Stimulated activated CD8-positive, alpha-beta memory T cell treated with anti-CD3 and anti-CD28 coated beads, Interleukin-4, amount 100 ng/mL, for 48 hours (primary cell): Measurements from ENCODE around the gene PTPN6.

ENCODE experiments used
- DNase-seq: peaks from one replicate; pipeline ENCODE4 v3.0.0-alpha.2; 2020

PTPN6 gene

GRCh38 chr12:6975297-6976032, 24.3 kb downstream of the PTPN6 start:
- no peak for DNase-seq

- no peak for DNase-seq
These were observed 26.5 kb downstream of the PTPN6 start for GRCh38 chr12:6977653-6978052.

- DNase-seq, result no peak
These were observed 27.0 kb downstream of the PTPN6 start for GRCh38 chr12:6978188-6978587.

- DNase-seq, result no peak
These were observed 27.5 kb downstream of the PTPN6 start for GRCh38 chr12:6978611-6979011.

- DNase-seq, result no peak
These were observed 27.9 kb downstream of the PTPN6 start for GRCh38 chr12:6979021-6979420.

- no peak for DNase-seq
These were observed 28.3 kb downstream of the PTPN6 start for GRCh38 chr12:6979453-6979852.

- no peak for DNase-seq
These were observed 28.9 kb downstream of the PTPN6 start for GRCh38 chr12:6980075-6980474.

- DNase-seq, result no peak
These were observed 29.6 kb downstream of the PTPN6 start for GRCh38 chr12:6980740-6981139.

GRCh38 chr12:6981152-6982052, 30.2 kb downstream of the PTPN6 start:
- no peak for DNase-seq

GRCh38 chr12:6982532-6982931, 31.4 kb downstream of the PTPN6 start:
- DNase-seq, result no peak

GRCh38 chr12:6987956-6988553, 36.9 kb downstream of the PTPN6 start:
- no peak for DNase-seq

GRCh38 chr12:6996040-6996441, 44.9 kb downstream of the PTPN6 start:
- no peak for DNase-seq

GRCh38 chr12:6998715-6999451, 47.7 kb downstream of the PTPN6 start:
- no peak for DNase-seq

- DNase-seq, result no peak
These were observed 50.9 kb downstream of the PTPN6 start for GRCh38 chr12:7001921-7002591.

- no peak for DNase-seq
These were observed 53.2 kb downstream of the PTPN6 start for GRCh38 chr12:7004287-7004803.

- no peak for DNase-seq
These were observed 53.7 kb downstream of the PTPN6 start for GRCh38 chr12:7004840-7005239.

GRCh38 chr12:7005311-7005710, 54.2 kb downstream of the PTPN6 start:
- DNase-seq, result no peak

- DNase-seq, result no peak
These were observed 55.5 kb downstream of the PTPN6 start for GRCh38 chr12:7006639-7007038.

GRCh38 chr12:7008864-7009263, 57.7 kb downstream of the PTPN6 start:
- no peak for DNase-seq

GRCh38 chr12:7009512-7009911, 58.4 kb downstream of the PTPN6 start:
- DNase-seq, result no peak
